Cardiac septum (tissue), 1 donor: Measurements from ENCODE around the gene IL17F. TPM values are rescaled to one million over a fixed set of nuclear protein-coding genes. Genes with fewer than 3 reads are reported as not detected.
"Not testable (repeated sequence)": the region's sequence is repeated elsewhere in the genome, so short reads cannot be mapped to it uniquely, and the experiment has no call there.

Source experiments
- DNase-seq: peaks from one replicate; pipeline ENCODE4 v3.0.0-alpha.2; 2020; ENCODE audit warnings: low spot score
- intact Hi-C: fragments of 100-400 bp; cut with DNase I; formaldehyde crosslinking; loops from one replicate; pipeline ENCODE4 v1.14.0; 2022
- total RNA-seq: library from RNA; stranded (reverse); fragmentation: NEBNext Ultra II Directional; extraction: Animal tissue kit (Norgen Biotek cat#: 25700); gene quantifications from one replicate; pipeline ENCODE4 v1.2.1, GENCODE V29; 2021
- donor health status: DM: no; HTN: no; CAD: no.

The IL17F gene
- total RNA-seq, 1 donor from 2014 or later, result not detected

GRCh38 chr6:52201493-52201892 lies 42.8 kb downstream of the IL17F start:
- no peak for DNase-seq
- intact Hi-C loops, result no loop called here

DNA sequence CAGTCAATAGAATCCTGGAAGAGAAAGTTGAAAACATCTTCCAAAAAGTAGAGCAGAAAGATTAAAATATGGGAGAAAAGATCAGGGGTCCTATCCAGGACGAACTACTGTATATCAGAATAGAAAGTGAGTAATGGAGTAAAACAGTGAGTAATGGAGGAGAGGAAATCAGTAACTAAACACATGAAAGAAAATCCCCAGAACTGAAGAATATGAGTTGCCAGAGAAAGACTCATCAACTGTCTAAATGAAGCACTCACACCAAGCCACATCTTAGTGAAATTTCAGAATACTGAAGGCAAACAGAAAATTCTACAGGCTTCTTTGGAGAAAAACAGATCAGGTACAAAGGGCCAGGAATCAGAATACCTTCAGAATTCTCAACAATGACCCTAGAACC lies 43.3 kb downstream of the IL17F start:
- intact Hi-C loops, result no loop called here
- DNase-seq, result no peak

- not testable (repeated sequence) for DNase-seq
These were observed 44.2 kb downstream of the IL17F start for GRCh38 chr6:52200088-52200487.

GRCh38 chr6:52195886-52196285 lies 48.4 kb downstream of the IL17F start:
- no peak for DNase-seq
- intact Hi-C loops, result no loop called here

More at GRCh38 chr6:52200088-52200487, 44.2 kb downstream of the IL17F start:
- intact Hi-C loops, result not testable (repeated sequence)

- no peak for DNase-seq
- intact Hi-C loops, result no loop called here
These were observed 52.5 kb downstream of the IL17F start for GRCh38 chr6:52191824-52192223.

DNA sequence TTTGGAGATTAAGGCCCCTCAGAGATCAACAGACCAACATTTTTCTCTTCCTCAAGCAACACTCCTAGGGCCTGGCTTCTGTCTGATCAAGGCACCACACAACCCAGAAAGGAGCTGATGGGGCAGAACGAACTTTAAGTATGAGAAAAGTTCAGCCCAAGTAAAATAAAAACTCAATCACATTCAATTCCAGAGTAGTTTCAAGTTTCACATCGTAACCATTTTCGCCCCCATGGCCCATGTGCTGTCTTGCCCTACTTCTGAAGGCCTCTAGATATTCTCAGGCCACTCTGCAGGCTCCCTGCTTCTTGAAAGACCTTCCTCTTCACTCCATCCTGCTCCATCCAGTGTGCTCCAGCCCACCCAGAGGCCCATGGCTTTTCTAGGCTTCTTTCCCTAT lies 53.9 kb downstream of the IL17F start:
- intact Hi-C loops, result no loop called here
- no peak for DNase-seq

- intact Hi-C loops, result no loop called here
- DNase-seq, result no peak
These were observed 54.3 kb downstream of the IL17F start for GRCh38 chr6:52189974-52190373.

GRCh38 chr6:52187098-52187497 lies 57.2 kb downstream of the IL17F start:
- intact Hi-C loops, result no loop called here
- no peak for DNase-seq

Other genes starting within 250 kb of the IL17F start
- 0.03 TPM for gene PKHD1, start 156.9 kb downstream of the IL17F start, total RNA-seq
- gene IL17A, start 58.1 kb downstream of the IL17F start, total RNA-seq, result not detected
- 21.0 TPM for gene MCM3, start 40.2 kb upstream of the IL17F start, total RNA-seq
- 2.0 TPM for gene PAQR8, start 117.7 kb upstream of the IL17F start, total RNA-seq
- 6.2 TPM for gene EFHC1, start 175.8 kb upstream of the IL17F start, total RNA-seq